HCT116 (cell line): ENCODE measurements around the gene ARHGEF10L. TPM values are rescaled to one million over a fixed set of nuclear protein-coding genes. Genes with fewer than 3 reads are reported as not detected.

Experiments used
- ATAC-seq: fragments of 200-7000 bp; cut with Tn5 transposase; 2 replicates; pipeline ENCODE4 v1.9.1; 2020; ENCODE audit warnings: mild to moderate bottlenecking, moderate library complexity
- BruUV-seq: library from RNA; stranded (reverse); fragments of 400-500 nt; replicated peaks from 2 replicates; lab custom pipeline; 2021; lab: Mats Ljungman, UMichigan
- CTCF ChIA-PET: fragments of 300-600 bp; sonication (Branson Sonifier 250); formaldehyde crosslinking; loops from one replicate; lab custom pipeline; 2021; ENCODE audit warnings: antibody characterized with exemption; lab: Charles Lee
- POLR2A ChIA-PET: fragments of 300-600, 350-600 bp; sonication (Branson Sonifier 250); formaldehyde crosslinking; loops from one replicate; lab custom pipeline; 2021; ENCODE audit warnings: antibody characterized with exemption; lab: Charles Lee
- RAD21 ChIA-PET, 2 experiments: fragments of 300-600 bp; sonication (Branson Sonifier 250); formaldehyde crosslinking; loops; one replicate each; lab custom pipeline; 2023; ENCODE audit warnings: low total read pairs in 2 of 2; ENCODE audit not compliant: uncharacterized antibody in 2 of 2, unreplicated experiment in 2 of 2, low non-redundant PET in 1 of 2; lab: Charles Lee
- DNase-seq: peaks from one replicate; pipeline ENCODE4 v3.0.0-alpha.2; 2010; ENCODE audit warnings: low read depth, low spot score
- H2AFZ ChIP-seq: fragments of 200-600 bp; shearing (Covaris generic), sonication (generic); 2 replicates; pipeline ENCODE4 v1.6.1; 2017; ENCODE audit warnings: low read depth, mixed run types, mixed read lengths, antibody characterized with exemption, low read length; ENCODE audit not compliant: poor library complexity, severe bottlenecking
- H3K27ac ChIP-seq: 2 replicates; pipeline ENCODE4 v1.5.1; 2012; ENCODE audit warnings: low read depth, low read length
- H3K27me3 ChIP-seq: fragments of 200-600 bp; sonication (generic); 2 replicates; pipeline ENCODE4 v1.6.1; 2016; ENCODE audit warnings: mixed run types, low read length, mixed read lengths; ENCODE audit not compliant: insufficient read depth
- H3K36me3 ChIP-seq, 2 experiments: fragments of 200-500 bp in 1 of 2; fragments of 200-600 bp in 1 of 2; sonication (Bioruptor generic) in 1 of 2; sonication (generic) in 1 of 2; 2 replicates each; pipeline versions ENCODE4 v1.5.1 to v1.6.1; 2014 to 2016; ENCODE audit warnings: low read length in 2 of 2, inconsistent platforms in 1 of 2, mixed read lengths in 1 of 2, mixed run types in 1 of 2; ENCODE audit not compliant: insufficient read depth in 2 of 2, control insufficient read depth in 1 of 2
- H3K4me1 ChIP-seq, 2 experiments: fragments of 200-600 bp in 1 of 2; sonication (generic) in 1 of 2; 2 replicates each; pipeline versions ENCODE4 v1.5.1 to v1.6.1; 2012 to 2017; ENCODE audit warnings: low read length in 2 of 2, inconsistent platforms in 1 of 2, mild to moderate bottlenecking in 1 of 2, mixed read lengths in 1 of 2, mixed run types in 1 of 2, moderate library complexity in 1 of 2; ENCODE audit not compliant: insufficient read depth in 2 of 2, control insufficient read depth in 1 of 2
- H3K4me2 ChIP-seq: fragments of 200-600 bp; sonication (generic); 2 replicates; pipeline ENCODE4 v1.6.1; 2017; ENCODE audit warnings: mixed run types, low read length, mixed read lengths
- H3K4me3 ChIP-seq, 2 experiments: fragments of 200-600 bp in 1 of 2; sonication (generic) in 1 of 2; replicated peaks in 1 of 2; 2 replicates each; pipeline ENCODE4 v1.5.1; 2011 to 2016; ENCODE audit warnings: low read length in 2 of 2, control low read depth in 1 of 2, low read depth in 1 of 2, mild to moderate bottlenecking in 1 of 2, mixed read lengths in 1 of 2, mixed run types in 1 of 2
- H3K79me2 ChIP-seq: fragments of 200-600 bp; sonication (generic); 2 replicates; pipeline ENCODE4 v1.6.1; 2017; ENCODE audit warnings: mild to moderate bottlenecking, mixed run types, low read length, moderate library complexity, mixed read lengths; ENCODE audit not compliant: insufficient read depth
- H3K9ac ChIP-seq: fragments of 200-600 bp; sonication (generic); 2 replicates; pipeline ENCODE4 v1.6.1; 2016; ENCODE audit warnings: low read length, mixed read lengths
- H3K9me2 ChIP-seq: fragments of 200-600 bp; sonication (generic), shearing (Covaris generic); 2 replicates; pipeline ENCODE4 v1.6.1; 2017; ENCODE audit warnings: mixed run types, mild to moderate bottlenecking, moderate library complexity; ENCODE audit not compliant: insufficient read depth
- H3K9me3 ChIP-seq, 2 experiments: fragments of 200-500 bp in 1 of 2; fragments of 200-600 bp in 1 of 2; sonication (Bioruptor generic) in 1 of 2; sonication (generic) in 1 of 2; 2 replicates each; pipeline ENCODE4 v1.6.1; 2014 to 2017; ENCODE audit warnings: low read length in 2 of 2, mixed read lengths in 2 of 2, inconsistent platforms in 1 of 2, low read depth in 1 of 2, mild to moderate bottlenecking in 1 of 2, mixed run types in 1 of 2, moderate library complexity in 1 of 2; ENCODE audit not compliant: control insufficient read depth in 1 of 2, insufficient read depth in 1 of 2
- H4K20me1 ChIP-seq: fragments of 200-600 bp; sonication (generic), shearing (Covaris generic); 2 replicates; pipeline ENCODE4 v1.6.1; 2017; ENCODE audit warnings: mixed run types, mild to moderate bottlenecking, moderate library complexity; ENCODE audit not compliant: insufficient read depth
- CBX3 ChIP-seq: IDR thresholded peaks from 2 replicates; pipeline ENCODE4 v1.6.1; 2012; ENCODE audit warnings: low read depth
- CTCF ChIP-seq, 3 experiments: fragments of 200-600 bp in 1 of 3; sonication (generic) in 1 of 3; IDR thresholded peaks in 2 of 3; conservative IDR thresholded peaks in 1 of 3; 2 replicates each; pipeline ENCODE4 v1.5.1; 2012 to 2017; ENCODE audit warnings: low read depth in 2 of 3, low read length in 2 of 3, antibody characterized with exemption in 1 of 3, borderline replicate concordance in 1 of 3, control low read depth in 1 of 3, mild to moderate bottlenecking in 1 of 3, mixed read lengths in 1 of 3, mixed run types in 1 of 3, moderate library complexity in 1 of 3; ENCODE audit not compliant: insufficient read depth in 1 of 3
- EGR1 ChIP-seq: IDR thresholded peaks from 2 replicates; pipeline ENCODE4 v1.6.1; 2012; ENCODE audit warnings: low read depth
- ELF1 ChIP-seq: IDR thresholded peaks from 2 replicates; pipeline ENCODE4 v1.6.1; 2012; ENCODE audit warnings: low read depth, borderline replicate concordance
- EZH2 ChIP-seq: fragments of 200-600 bp; sonication (generic); IDR thresholded peaks from 2 replicates; pipeline ENCODE4 v1.6.1; 2017; ENCODE audit warnings: antibody characterized with exemption, mixed run types
- EZH2phosphoT487 ChIP-seq: fragments of 200-600 bp; IDR thresholded peaks from 2 replicates; pipeline ENCODE4 v1.6.1; 2018; ENCODE audit warnings: antibody characterized with exemption, borderline replicate concordance
- FOSL1 ChIP-seq: IDR thresholded peaks from 2 replicates; pipeline ENCODE4 v1.6.1; 2012; ENCODE audit warnings: low read depth
- JUND ChIP-seq: IDR thresholded peaks from 2 replicates; pipeline ENCODE4 v1.6.1; 2012
- POLR2A ChIP-seq: IDR thresholded peaks from 2 replicates; pipeline ENCODE4 v1.7.0; 2011; ENCODE audit warnings: borderline replicate concordance; ENCODE audit not compliant: insufficient read depth, insufficient read length; ENCODE audit errors: extremely low read depth
- RAD21 ChIP-seq: IDR thresholded peaks from 2 replicates; pipeline ENCODE4 v1.6.1; 2012; ENCODE audit warnings: low read depth, mild to moderate bottlenecking
- REST ChIP-seq: IDR thresholded peaks from 2 replicates; pipeline ENCODE4 v1.6.1; 2012; ENCODE audit warnings: low read depth
- SP1 ChIP-seq: IDR thresholded peaks from 2 replicates; pipeline ENCODE4 v1.6.1; 2012; ENCODE audit warnings: low read depth
- TCF7L2 ChIP-seq: IDR thresholded peaks from 2 replicates; pipeline ENCODE4 v1.7.0; 2011; ENCODE audit warnings: borderline replicate concordance, inconsistent platforms; ENCODE audit not compliant: insufficient read depth, insufficient read length; ENCODE audit errors: extremely low read depth
- YY1 ChIP-seq: IDR thresholded peaks from 2 replicates; pipeline ENCODE4 v1.6.1; 2011; ENCODE audit warnings: low read length, low read depth, moderate library complexity, mild to moderate bottlenecking; ENCODE audit not compliant: insufficient replicate concordance; ENCODE audit errors: extremely low read depth
- ZFX ChIP-seq: fragments of 450-650 bp; IDR thresholded peaks from 2 replicates; pipeline ENCODE4 v1.6.1; 2017
- ZNF274 ChIP-seq: fragments of 200-500 bp; sonication (Bioruptor generic); IDR thresholded peaks from 2 replicates; pipeline ENCODE4 v1.6.1; 2014; ENCODE audit warnings: mild to moderate bottlenecking, low read depth, low read length, inconsistent platforms
- intact Hi-C: fragments of 100-400 bp; cut with micrococcal nuclease; formaldehyde crosslinking; loops from 2 replicates; pipeline ENCODE4 v1.10.0; 2022
- total RNA-seq: library from RNA; stranded (reverse); gene quantifications from one replicate; pipeline ENCODE4 v1.2.1, GENCODE V29; 2021; ENCODE audit not compliant: unreplicated experiment
- TF ChIP-seq, protein P1 (sequence below): IDR thresholded peaks from 2 replicates; pipeline ENCODE4 v1.6.1; 2011; ENCODE audit warnings: mild to moderate bottlenecking, low read length, moderate library complexity; ENCODE audit not compliant: insufficient replicate concordance; ENCODE audit errors: extremely low read depth
- TF ChIP-seq, protein P2 (sequence below): IDR thresholded peaks from 2 replicates; pipeline ENCODE4 v1.6.1; 2012
- TF ChIP-seq, protein P3 (sequence below): IDR thresholded peaks from 2 replicates; pipeline ENCODE4 v1.6.1; 2012

Gene ARHGEF10L
- total RNA-seq, 1 experiment from 2014 or later, result 14.7 TPM

GRCh38 chr1:17725811-17726582 lies 186.5 kb downstream of the ARHGEF10L start:
- H3K9me3 ChIP-seq, result no peaks in the 10 kb centered on the region
- peak; percentile 23; the same call in 1 of the 2 replicates for ATAC-seq
- RAD21 ChIA-PET, result no interaction called here
- POLR2A ChIA-PET, result no interaction called here
- H3K79me2 ChIP-seq, result no peaks in the 10 kb centered on the region
- BruUV-seq, result no TSS peak
- no peak overlapping the region for H3K27ac ChIP-seq
- intact Hi-C loops, result no loop called here
- H4K20me1 ChIP-seq, result no peaks in the 10 kb centered on the region
- H3K9ac ChIP-seq, result peak overlapping the region; percentile 35; the same call in 1 of the 2 replicates
- H3K9me2 ChIP-seq, result no peaks in the 10 kb centered on the region
- CTCF ChIA-PET, result interaction anchor here (1.1 kb wide), 1 partner anchor 65 kb away, joined by 6 read pairs; no protein-coding TSS in a partner anchor
- no peaks in the 10 kb centered on the region for H3K27me3 ChIP-seq
- no peak overlapping the region for H3K4me3 ChIP-seq
- no peak for DNase-seq
- peaks cover 5 to 28% of the 10 kb centered on the region in 2 experiments; a peak in 3 of 4 replicates for H3K4me1 ChIP-seq
- H2AFZ ChIP-seq, result peak overlapping the region; percentile 93
- peak overlapping the region; percentile 78 for H3K4me2 ChIP-seq
- no peaks in the 10 kb centered on the region for H3K36me3 ChIP-seq
- TF ChIP-seq JUND (no peak), POLR2A (no peak), TCF7L2 (no peak), RAD21 (no peak), FOSL1 (no peak), SP1 (no peak), CBX3 (no peak), REST (no peak), ELF1 (no peak), YY1 (no peak), ZNF274 (no peak), CTCF (IDR thresholded peaks at IDR 0.05 in 2 of 3, conservative IDR thresholded peaks at IDR 0.05 in 1 of 3; ENCODE audit: borderline replicate concordance in 1 of 3, insufficient read depth in 1 of 3, low read depth in 2 of 3, low read length in 2 of 3) (no peak; a peak in 1 of 6 replicates), EGR1 (no peak), EZH2 (no peak), ZFX (no peak), EZH2phosphoT487 (no peak)
- TF ChIP-seq, protein P1, sequence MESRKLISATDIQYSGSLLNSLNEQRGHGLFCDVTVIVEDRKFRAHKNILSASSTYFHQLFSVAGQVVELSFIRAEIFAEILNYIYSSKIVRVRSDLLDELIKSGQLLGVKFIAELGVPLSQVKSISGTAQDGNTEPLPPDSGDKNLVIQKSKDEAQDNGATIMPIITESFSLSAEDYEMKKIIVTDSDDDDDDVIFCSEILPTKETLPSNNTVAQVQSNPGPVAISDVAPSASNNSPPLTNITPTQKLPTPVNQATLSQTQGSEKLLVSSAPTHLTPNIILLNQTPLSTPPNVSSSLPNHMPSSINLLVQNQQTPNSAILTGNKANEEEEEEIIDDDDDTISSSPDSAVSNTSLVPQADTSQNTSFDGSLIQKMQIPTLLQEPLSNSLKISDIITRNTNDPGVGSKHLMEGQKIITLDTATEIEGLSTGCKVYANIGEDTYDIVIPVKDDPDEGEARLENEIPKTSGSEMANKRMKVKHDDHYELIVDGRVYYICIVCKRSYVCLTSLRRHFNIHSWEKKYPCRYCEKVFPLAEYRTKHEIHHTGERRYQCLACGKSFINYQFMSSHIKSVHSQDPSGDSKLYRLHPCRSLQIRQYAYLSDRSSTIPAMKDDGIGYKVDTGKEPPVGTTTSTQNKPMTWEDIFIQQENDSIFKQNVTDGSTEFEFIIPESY, result no peak
- TF ChIP-seq, protein P2, sequence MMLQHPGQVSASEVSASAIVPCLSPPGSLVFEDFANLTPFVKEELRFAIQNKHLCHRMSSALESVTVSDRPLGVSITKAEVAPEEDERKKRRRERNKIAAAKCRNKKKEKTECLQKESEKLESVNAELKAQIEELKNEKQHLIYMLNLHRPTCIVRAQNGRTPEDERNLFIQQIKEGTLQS, result no peak
- TF ChIP-seq, protein P3, sequence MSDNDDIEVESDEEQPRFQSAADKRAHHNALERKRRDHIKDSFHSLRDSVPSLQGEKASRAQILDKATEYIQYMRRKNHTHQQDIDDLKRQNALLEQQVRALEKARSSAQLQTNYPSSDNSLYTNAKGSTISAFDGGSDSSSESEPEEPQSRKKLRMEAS, result no peak
